Left ventricle myocardium superior (tissue), 1 donor: ENCODE measurements around the gene DENND4A. TPM values are rescaled to one million over a fixed set of nuclear protein-coding genes. Genes with fewer than 3 reads are reported as not detected.
"Not testable (repeated sequence)": the region's sequence is repeated elsewhere in the genome, so short reads cannot be mapped to it uniquely, and the experiment has no call there.

Experiments
- ATAC-seq: fragments of 200-7000 bp; cut with Tn5 transposase; one replicate; pipeline ENCODE4 v1.9.1; 2020; ENCODE audit warnings: mild to moderate bottlenecking, moderate library complexity
- DNase-seq: peaks from one replicate; pipeline ENCODE4 v3.0.0-alpha.2; 2020
- intact Hi-C: fragments of 100-400 bp; cut with micrococcal nuclease; formaldehyde crosslinking; loops from one replicate; pipeline ENCODE4 v1.11.0; 2022
- total RNA-seq: library from RNA; stranded (reverse); fragmentation: NEBNext Ultra II Directional; extraction: Animal tissue kit (Norgen Biotek cat#: 25700); gene quantifications from one replicate; pipeline ENCODE4 v1.2.1, GENCODE V29; 2021
- donor health status: DM: no; HTN: yes; CAD: no; lungs with severe emphysema.

The DENND4A gene
- total RNA-seq, 1 donor from 2014 or later, result 14.0 TPM

- intact Hi-C loops, result no loop called here
- DNase-seq (no peak), ATAC-seq (no peak)
These were observed 25.4 kb downstream of the DENND4A start for GRCh38 chr15:65766422-65767263.

GRCh38 chr15:65765106-65765505, 27.0 kb downstream of the DENND4A start:
- ATAC-seq (no peak), DNase-seq (no peak)
- intact Hi-C loops, result no loop called here

- ATAC-seq, result no peak
- intact Hi-C loops, result no loop called here
- DNase-seq, result no peak
These were observed 28.9 kb downstream of the DENND4A start for GRCh38 chr15:65762914-65763787.

- intact Hi-C loops, result no loop called here
- DNase-seq (no peak), ATAC-seq (no peak)
These were observed 29.7 kb downstream of the DENND4A start for GRCh38 chr15:65762399-65762798.

- intact Hi-C loops, result no loop called here
- DNase-seq, result no peak
- ATAC-seq, result no peak
These were observed 30.7 kb downstream of the DENND4A start for GRCh38 chr15:65761210-65761926.

GRCh38 chr15:65759441-65759840, 32.7 kb downstream of the DENND4A start:
- intact Hi-C loops, result no loop called here
- no peak for DNase-seq
- ATAC-seq, result no peak

GRCh38 chr15:65758242-65758641, 33.9 kb downstream of the DENND4A start:
- DNase-seq (no peak), ATAC-seq (no peak)
- intact Hi-C loops, result no loop called here

GRCh38 chr15:65757256-65757655, 34.8 kb downstream of the DENND4A start:
- DNase-seq (no peak), ATAC-seq (no peak)
- intact Hi-C loops, result no loop called here

- DNase-seq (no peak), ATAC-seq (no peak)
- intact Hi-C loops, result no loop called here
These were observed 39.9 kb downstream of the DENND4A start for GRCh38 chr15:65752151-65752700.

- ATAC-seq (no peak), DNase-seq (no peak)
- intact Hi-C loops, result no loop called here
These were observed 40.7 kb downstream of the DENND4A start for GRCh38 chr15:65751431-65751830.

- no peak for DNase-seq
- ATAC-seq, result no peak
- intact Hi-C loops, result no loop called here
These were observed 44.8 kb downstream of the DENND4A start for GRCh38 chr15:65747265-65747664.

GRCh38 chr15:65743637-65744252, 48.3 kb downstream of the DENND4A start:
- intact Hi-C loops, result no loop called here
- DNase-seq (no peak), ATAC-seq (no peak)

GRCh38 chr15:65740148-65740547, 51.9 kb downstream of the DENND4A start:
- intact Hi-C loops, result no loop called here
- ATAC-seq (no peak), DNase-seq (no peak)

GRCh38 chr15:65738649-65739048, 53.4 kb downstream of the DENND4A start:
- ATAC-seq (no peak), DNase-seq (no peak)
- intact Hi-C loops, result no loop called here

- intact Hi-C loops, DNase-seq, ATAC-seq: not testable (repeated sequence)
These were observed 58.5 kb downstream of the DENND4A start for GRCh38 chr15:65733599-65733998.

- ATAC-seq, result no peak
- intact Hi-C loops, result no loop called here
These were observed 59.4 kb downstream of the DENND4A start for GRCh38 chr15:65732698-65733097.

GRCh38 chr15:65731926-65732325, 60.2 kb downstream of the DENND4A start:
- no peak for ATAC-seq
- DNase-seq, result no peak
- intact Hi-C loops, result no loop called here

More at GRCh38 chr15:65732698-65733097, 59.4 kb downstream of the DENND4A start:
- DNase-seq, result no peak

GRCh38 chr15:65730549-65731172, 61.4 kb downstream of the DENND4A start:
- ATAC-seq (no peak), DNase-seq (no peak)
- intact Hi-C loops, result no loop called here
